CD8-positive, alpha-beta memory T cell (primary cell): ENCODE data around the gene RIPOR3. TPM values are rescaled to one million over a fixed set of nuclear protein-coding genes. Genes with fewer than 3 reads are reported as not detected.

Source experiments
- CTCF ChIA-PET: fragments of 350-600 bp; sonication (Branson Sonifier 250); formaldehyde crosslinking; loops from one replicate; lab custom pipeline; 2021; ENCODE audit warnings: antibody characterized with exemption; lab: Charles Lee
- POLR2A ChIA-PET: fragments of 350-600 bp; sonication (Branson Sonifier 250); formaldehyde crosslinking; loops from one replicate; lab custom pipeline; 2021; ENCODE audit warnings: antibody characterized with exemption; lab: Charles Lee
- DNase-seq, 5 donors: peaks; one replicate each; pipeline versions ENCODE4 v3.0.0 to v3.0.0-alpha.2; 2020 to 2022; ENCODE audit warnings: mixed read lengths in 1 of 5
- H3K27ac ChIP-seq: one replicate; pipeline ENCODE4 v1.7.0; 2013; ENCODE audit warnings: low read depth, mild to moderate bottlenecking, low read length, moderate library complexity
- H3K27me3 ChIP-seq: 2 replicates; pipeline ENCODE4 v1.7.0; 2013; ENCODE audit warnings: low read length, mild to moderate bottlenecking; ENCODE audit not compliant: insufficient read depth, poor library complexity, severe bottlenecking
- H3K36me3 ChIP-seq: 2 replicates; pipeline ENCODE4 v1.7.0; 2013; ENCODE audit warnings: mild to moderate bottlenecking, low read length, moderate library complexity; ENCODE audit not compliant: insufficient read depth
- H3K4me1 ChIP-seq: 2 replicates; pipeline ENCODE4 v1.7.0; 2013; ENCODE audit warnings: mild to moderate bottlenecking, low read length, moderate library complexity; ENCODE audit not compliant: insufficient read depth
- H3K4me3 ChIP-seq: 2 replicates; pipeline ENCODE4 v1.7.0; 2013; ENCODE audit warnings: mild to moderate bottlenecking, low read length
- H3K9me3 ChIP-seq: 2 replicates; pipeline ENCODE4 v1.7.0; 2013; ENCODE audit warnings: mild to moderate bottlenecking, low read length
- H3K27ac Mint-ChIP-seq, 8 donors: one replicate each; pipeline ENCODE4 v1.8.0; 2020 to 2021; ENCODE audit warnings: mixed read lengths in 8 of 8, mild to moderate bottlenecking in 6 of 8, inconsistent platforms in 3 of 8, moderate library complexity in 3 of 8
- H3K27me3 Mint-ChIP-seq, 2 donors: one replicate each; pipeline ENCODE4 v1.8.0; 2020 to 2021; ENCODE audit warnings: mixed read lengths in 2 of 2, mild to moderate bottlenecking in 1 of 2, moderate library complexity in 1 of 2
- H3K36me3 Mint-ChIP-seq, 3 donors: one replicate each; pipeline ENCODE4 v1.8.0; 2020 to 2021; ENCODE audit warnings: mixed read lengths in 3 of 3, inconsistent platforms in 1 of 3, mild to moderate bottlenecking in 1 of 3
- H3K4me1 Mint-ChIP-seq, 3 donors: one replicate each; pipeline ENCODE4 v1.8.0; 2020 to 2021; ENCODE audit warnings: mixed read lengths in 3 of 3, inconsistent platforms in 1 of 3, mild to moderate bottlenecking in 1 of 3
- H3K4me3 Mint-ChIP-seq, 7 donors: one replicate each; pipeline ENCODE4 v1.8.0; 2020 to 2021; ENCODE audit warnings: mixed read lengths in 7 of 7, mild to moderate bottlenecking in 6 of 7, moderate library complexity in 4 of 7, inconsistent platforms in 2 of 7
- H3K9me3 Mint-ChIP-seq, 5 donors: one replicate each; pipeline ENCODE4 v1.8.0; 2020 to 2022; ENCODE audit warnings: mixed read lengths in 5 of 5, mild to moderate bottlenecking in 3 of 5, moderate library complexity in 2 of 5, inconsistent platforms in 1 of 5
- polyA plus RNA-seq: library from polyadenylated mRNA; unstranded; fragments of 300-500 nt; fragmentation: Illumina TruSeq; gene quantifications from one replicate; pipeline ENCODE4 v1.2.3, GENCODE V29; 2021
- total RNA-seq, 2 experiments: library from RNA; stranded (reverse); gene quantifications; one replicate each; pipeline ENCODE4 v1.2.3, GENCODE V29; 2021

RIPOR3 gene
- total and polyA plus RNA-seq, 3 experiments from 2014 or later = 1.8 TPM; not detected in 2

GRCh38 chr20:50694379-50695134 is 3.2 kb upstream of the RIPOR3 start:
- CTCF ChIA-PET = no interaction called here
- Mint-ChIP-seq H3K4me3 (no peak overlapping the region), H3K27ac (no peak overlapping the region), H3K27me3 (peaks cover 29 to 51% of the 10 kb centered on the region in 2 donors), H3K9me3 (no peaks in the 10 kb centered on the region), H3K36me3 (no peaks in the 10 kb centered on the region), H3K4me1 (peaks cover 0 to 20% (median 8%) of the 10 kb centered on the region in 3 donors)
- Histone ChIP-seq H3K4me1 (no peaks in the 10 kb centered on the region), H3K9me3 (no peaks in the 10 kb centered on the region), H3K36me3 (no peaks in the 10 kb centered on the region), H3K27ac (no peak overlapping the region), H3K27me3 (peaks cover 9% of the 10 kb centered on the region), H3K4me3 (no peak overlapping the region)
- no peak for DNase-seq
- POLR2A ChIA-PET = no interaction called here

- Histone ChIP-seq H3K27me3 (peaks cover 9% of the 10 kb centered on the region), H3K4me1 (no peaks in the 10 kb centered on the region), H3K27ac (no peak overlapping the region), H3K4me3 (no peak overlapping the region), H3K9me3 (no peaks in the 10 kb centered on the region), H3K36me3 (no peaks in the 10 kb centered on the region)
- ChIA-PET CTCF (no interaction called here), POLR2A (no interaction called here)
- no peak for DNase-seq
- H3K4me3 Mint-ChIP-seq = no peak overlapping the region
- H3K27me3 Mint-ChIP-seq = peaks cover 38 to 52% of the 10 kb centered on the region in 2 donors
- peaks cover 0 to 20% (median 8%) of the 10 kb centered on the region in 3 donors for H3K4me1 Mint-ChIP-seq
- no peaks in the 10 kb centered on the region for H3K9me3 Mint-ChIP-seq
- H3K27ac Mint-ChIP-seq = no peak overlapping the region
- H3K36me3 Mint-ChIP-seq = no peaks in the 10 kb centered on the region
Observed at GRCh38 chr20:50693001-50693400, 1.7 kb upstream of the RIPOR3 start.

- H3K27me3 Mint-ChIP-seq = peaks cover 35 to 49% of the 10 kb centered on the region in 2 donors
- Histone ChIP-seq H3K36me3 (no peaks in the 10 kb centered on the region), H3K4me3 (no peak overlapping the region), H3K27me3 (peaks cover 9% of the 10 kb centered on the region), H3K4me1 (no peaks in the 10 kb centered on the region), H3K9me3 (no peaks in the 10 kb centered on the region), H3K27ac (peak overlapping the region; percentile 65)
- no peak overlapping the region for H3K4me3 Mint-ChIP-seq
- H3K27ac Mint-ChIP-seq = no peak overlapping the region
- no peak for DNase-seq
- H3K4me1 Mint-ChIP-seq = peaks cover 0 to 20% (median 8%) of the 10 kb centered on the region in 3 donors
- no peaks in the 10 kb centered on the region for H3K36me3 Mint-ChIP-seq
- ChIA-PET POLR2A (no interaction called here), CTCF (no interaction called here)
- H3K9me3 Mint-ChIP-seq = no peaks in the 10 kb centered on the region
Observed at GRCh38 chr20:50692552-50692933, 1.2 kb upstream of the RIPOR3 start.

GRCh38 chr20:50691573-50692551 is 520 bp upstream of the RIPOR3 start:
- CTCF ChIA-PET = no interaction called here
- Mint-ChIP-seq H3K36me3 (no peaks in the 10 kb centered on the region), H3K9me3 (no peaks in the 10 kb centered on the region), H3K27ac (peak overlapping the region in 1 of 8 donors; percentile 83), H3K27me3 (peaks cover 35 to 55% of the 10 kb centered on the region in 2 donors), H3K4me3 (peak overlapping the region in 2 of 7 donors; percentile 8 to 48), H3K4me1 (peaks cover 0 to 20% (median 8%) of the 10 kb centered on the region in 3 donors)
- Histone ChIP-seq H3K4me1 (no peaks in the 10 kb centered on the region), H3K27me3 (peaks cover 9% of the 10 kb centered on the region), H3K9me3 (no peaks in the 10 kb centered on the region), H3K4me3 (no peak overlapping the region), H3K27ac (peak overlapping the region; percentile 65), H3K36me3 (no peaks in the 10 kb centered on the region)
- POLR2A ChIA-PET = no interaction called here
- DNase-seq = no peak

- ChIA-PET CTCF (no interaction called here), POLR2A (no interaction called here)
Observed at GRCh38 chr20:50689864-50690649, 1.3 kb downstream of the RIPOR3 start.

GRCh38 chr20:50688256-50688975 is 2.9 kb downstream of the RIPOR3 start:
- Mint-ChIP-seq H3K9me3 (no peaks in the 10 kb centered on the region), H3K27me3 (peaks cover 35 to 51% of the 10 kb centered on the region in 2 donors), H3K4me3 (no peak overlapping the region), H3K36me3 (no peaks in the 10 kb centered on the region), H3K4me1 (peaks cover 0 to 20% (median 8%) of the 10 kb centered on the region in 3 donors), H3K27ac (no peak overlapping the region)
- no peak overlapping the region for H3K4me3 ChIP-seq
- ChIA-PET CTCF (no interaction called here), POLR2A (no interaction called here)
- peaks cover 9% of the 10 kb centered on the region for H3K27me3 ChIP-seq
- no peaks in the 10 kb centered on the region for H3K4me1 ChIP-seq
- no peak overlapping the region for H3K27ac ChIP-seq
- no peaks in the 10 kb centered on the region for H3K9me3 ChIP-seq
- no peaks in the 10 kb centered on the region for H3K36me3 ChIP-seq
- no peak for DNase-seq

More at GRCh38 chr20:50689864-50690649, 1.3 kb downstream of the RIPOR3 start:
- DNase-seq = no peak
- Histone ChIP-seq H3K27ac (peak overlapping the region; percentile 58), H3K36me3 (no peaks in the 10 kb centered on the region), H3K9me3 (no peaks in the 10 kb centered on the region), H3K4me1 (no peaks in the 10 kb centered on the region), H3K27me3 (peaks cover 9% of the 10 kb centered on the region), H3K4me3 (no peak overlapping the region)
- Mint-ChIP-seq H3K4me3 (no peak overlapping the region), H3K4me1 (peaks cover 0 to 20% (median 8%) of the 10 kb centered on the region in 3 donors), H3K27me3 (peaks cover 35 to 56% of the 10 kb centered on the region in 2 donors), H3K9me3 (no peaks in the 10 kb centered on the region), H3K36me3 (no peaks in the 10 kb centered on the region), H3K27ac (no peak overlapping the region)

- peaks cover 27 to 41% of the 10 kb centered on the region in 2 donors for H3K27me3 Mint-ChIP-seq
- peaks cover 9% of the 10 kb centered on the region for H3K27me3 ChIP-seq
- no peak overlapping the region for H3K4me3 Mint-ChIP-seq
- no peak for DNase-seq
- H3K9me3 ChIP-seq = no peaks in the 10 kb centered on the region
- POLR2A ChIA-PET = no interaction called here
- peaks cover 0 to 2% (median 0%) of the 10 kb centered on the region in 5 donors for H3K9me3 Mint-ChIP-seq
- H3K4me1 Mint-ChIP-seq = peaks cover 0 to 14% (median 7%) of the 10 kb centered on the region in 3 donors
- no peak overlapping the region for H3K4me3 ChIP-seq
- CTCF ChIA-PET = no interaction called here
- no peaks in the 10 kb centered on the region for H3K4me1 ChIP-seq
- no peaks in the 10 kb centered on the region for H3K36me3 Mint-ChIP-seq
- H3K27ac ChIP-seq = no peak overlapping the region
- H3K27ac Mint-ChIP-seq = no peak overlapping the region
- no peaks in the 10 kb centered on the region for H3K36me3 ChIP-seq
Observed at GRCh38 chr20:50686821-50687220, 4.5 kb downstream of the RIPOR3 start.
